ENCODE data around the gene MORN4.
"Not testable (repeated sequence)": the region's sequence is repeated elsewhere in the genome, so short reads cannot be mapped to it uniquely, and the experiment has no call there.

MORN4 gene

GRCh38 chr10:97596101-97597082 lies 36.9 kb downstream of the MORN4 start:
- DNase-seq = no peak

- no peak for DNase-seq
Measured at GRCh38 chr10:97593421-97593820, 39.9 kb downstream of the MORN4 start.

- no peak for DNase-seq
Measured at GRCh38 chr10:97590748-97591495, 42.4 kb downstream of the MORN4 start.

- DNase-seq = peak in 1 of 5 donors; percentile 28
Measured at GRCh38 chr10:97590082-97590747, 43.1 kb downstream of the MORN4 start.

GRCh38 chr10:97589479-97589878 lies 43.8 kb downstream of the MORN4 start, which contains the start of gene C10orf62:
TSS of gene C10orf62 (plus strand) at chr10:97589721. CDS start at chr10:97589898, 177 bp downstream.
- DNase-seq = no peak

- DNase-seq = no peak
Measured at GRCh38 chr10:97587183-97587582, 46.1 kb downstream of the MORN4 start.

GRCh38 chr10:97585439-97585811 lies 47.9 kb downstream of the MORN4 start:
- no peak for DNase-seq

- DNase-seq = no peak
Measured at GRCh38 chr10:97584798-97585438, 48.4 kb downstream of the MORN4 start.

GRCh38 chr10:97584060-97584797 lies 49.1 kb downstream of the MORN4 start, which contains the start of gene HOGA1:
TSS of gene HOGA1 (plus strand) at chr10:97584389. CDS start at chr10:97584704, 315 bp downstream.
- no peak for DNase-seq

- DNase-seq = no peak
Measured at GRCh38 chr10:97583476-97583875, 49.8 kb downstream of the MORN4 start.

GRCh38 chr10:97582169-97582568 lies 51.1 kb downstream of the MORN4 start:
- no peak for DNase-seq

- DNase-seq = no peak
Measured at GRCh38 chr10:97580421-97581367, 52.6 kb downstream of the MORN4 start.

GRCh38 chr10:97578171-97578844 lies 55.0 kb downstream of the MORN4 start:
- no peak for DNase-seq

GRCh38 chr10:97577701-97578100 lies 55.6 kb downstream of the MORN4 start:
- no peak for DNase-seq

GRCh38 chr10:97576487-97576886 lies 56.8 kb downstream of the MORN4 start:
- not testable (repeated sequence) for DNase-seq

GRCh38 chr10:97575127-97575668 lies 58.1 kb downstream of the MORN4 start:
- DNase-seq = no peak

GRCh38 chr10:97574374-97575126 lies 58.8 kb downstream of the MORN4 start:
- no peak for DNase-seq

GRCh38 chr10:97573672-97574071 lies 59.6 kb downstream of the MORN4 start:
- no peak for DNase-seq

- DNase-seq = no peak
Measured at GRCh38 chr10:97573021-97573420, 60.3 kb downstream of the MORN4 start.
